Urinary bladder (tissue), 4 donors: ENCODE data around the gene RDH16. TPM values are rescaled to one million over a fixed set of nuclear protein-coding genes. Genes with fewer than 3 reads are reported as not detected.
"Not testable (repeated sequence)": the region's sequence is repeated elsewhere in the genome, so short reads cannot be mapped to it uniquely, and the experiment has no call there.

Experiments
- DNase-seq: peaks from one replicate; pipeline ENCODE4 v3.0.0-alpha.2; 2015; ENCODE audit errors: extremely low spot score
- H3K27ac ChIP-seq: one replicate; pipeline ENCODE4 v1.5.1; 2013; ENCODE audit warnings: low read depth, mild to moderate bottlenecking, moderate library complexity
- H3K36me3 ChIP-seq: one replicate; pipeline ENCODE4 v1.6.1; 2013; ENCODE audit warnings: mild to moderate bottlenecking, moderate library complexity; ENCODE audit not compliant: insufficient read depth
- H3K4me1 ChIP-seq: one replicate; pipeline ENCODE4 v1.6.1; 2013; ENCODE audit warnings: mild to moderate bottlenecking, moderate library complexity; ENCODE audit not compliant: insufficient read depth
- H3K4me3 ChIP-seq: one replicate; pipeline ENCODE4 v1.5.1; 2013; ENCODE audit warnings: low read depth, low read length
- WGBS: extraction: QIAGEN DNeasy Blood & Tissue Kit; methylation state at CpG from one replicate; pipeline ENCODE4 v1.1.7; 2013; 5-methylcytosine and 5-hydroxymethylcytosine counted together
- polyA plus RNA-seq: library from polyadenylated mRNA; stranded (reverse); fragments of 200-250 nt; gene quantifications from one replicate; pipeline ENCODE4 v1.2.3, GENCODE V29; 2013
- total RNA-seq: library from RNA; depleted of rRNA; stranded (reverse); fragments of >200 nt; gene quantifications from one replicate; pipeline ENCODE4 v1.2.3, GENCODE V29; 2014
- donor health status: healthy with polysubstance abuse.
- donor health status: healthy.

Gene RDH16
- total and polyA plus RNA-seq, 2 donors, result 0.32 to 0.58 TPM

DNA sequence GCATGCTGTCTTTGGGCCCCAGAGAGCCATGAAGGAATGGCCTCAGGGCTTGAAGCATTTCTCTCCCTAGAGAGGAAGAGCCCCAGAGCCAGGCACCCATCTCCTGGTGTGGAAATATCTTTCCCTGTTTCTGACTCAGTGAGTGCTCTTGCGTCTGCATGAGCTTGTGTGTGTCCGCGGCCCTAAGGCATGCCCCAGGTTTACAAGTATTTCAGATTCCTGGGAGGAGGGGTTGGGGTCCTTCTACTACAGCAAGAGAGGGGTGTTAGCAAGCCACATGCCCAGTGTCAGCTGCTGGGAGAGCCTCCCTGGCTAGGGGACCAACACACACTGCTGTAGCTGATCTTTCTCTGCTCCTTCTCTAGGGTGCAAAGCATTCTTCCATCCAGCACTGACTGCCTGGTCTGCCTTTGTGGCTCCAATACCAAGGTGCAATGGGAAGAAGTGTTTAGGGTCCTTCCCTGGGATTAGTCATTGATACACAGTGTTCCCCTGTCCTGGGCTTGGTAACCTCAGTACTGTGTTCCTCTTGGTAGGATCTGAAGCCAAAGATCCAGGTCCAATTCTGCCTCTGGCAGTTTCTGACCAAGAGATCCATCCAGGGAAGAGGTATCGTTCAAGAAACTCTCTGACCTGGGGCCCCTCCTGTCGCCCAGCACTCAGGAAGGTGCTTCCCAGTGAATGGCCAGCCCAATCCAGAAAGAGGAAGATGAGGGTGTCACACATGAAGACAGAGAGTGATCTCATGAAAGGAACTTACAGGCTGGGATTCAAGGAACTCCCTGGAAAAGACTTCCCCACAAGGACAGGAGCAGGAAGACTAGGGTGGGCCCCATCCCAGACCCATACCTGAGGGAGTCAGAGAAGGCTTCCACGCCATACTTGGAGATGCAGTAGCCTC lies 3.1 kb downstream of the RDH16 start:
- H3K4me3 ChIP-seq, result no peak overlapping the region
- no peaks in the 10 kb centered on the region for H3K4me1 ChIP-seq
- DNase-seq, result no peak
- H3K27ac ChIP-seq, result no peak overlapping the region
- 89% methylated on average over 6 of the region's 6 CpGs for WGBS
- H3K36me3 ChIP-seq, result no peaks in the 10 kb centered on the region

DNA sequence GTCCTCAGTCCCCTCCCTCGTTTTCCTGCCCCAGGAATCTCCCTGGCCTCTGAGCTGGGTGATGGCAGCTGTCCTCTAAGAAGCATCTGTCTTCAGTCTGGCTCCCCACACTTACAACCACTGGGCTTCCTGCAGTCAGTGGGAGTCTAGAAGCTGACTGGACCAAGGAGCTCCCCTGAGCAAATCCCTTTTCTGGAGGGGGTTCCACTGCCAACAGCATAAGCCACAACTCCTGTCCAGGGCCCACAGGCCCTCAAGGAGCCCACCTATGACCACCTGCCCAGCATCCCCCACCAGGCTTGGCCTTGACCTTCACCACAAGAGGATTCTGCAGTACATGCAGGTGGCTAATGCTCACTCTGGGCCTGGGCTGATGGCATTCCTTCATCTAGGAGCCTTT lies 4.1 kb downstream of the RDH16 start:
- no peak overlapping the region for H3K4me3 ChIP-seq
- 18% methylated on average over 1 of the region's 1 CpG for WGBS
- no peak for DNase-seq
- H3K36me3 ChIP-seq, result no peaks in the 10 kb centered on the region
- H3K4me1 ChIP-seq, result no peaks in the 10 kb centered on the region
- H3K27ac ChIP-seq, result no peak overlapping the region

DNA sequence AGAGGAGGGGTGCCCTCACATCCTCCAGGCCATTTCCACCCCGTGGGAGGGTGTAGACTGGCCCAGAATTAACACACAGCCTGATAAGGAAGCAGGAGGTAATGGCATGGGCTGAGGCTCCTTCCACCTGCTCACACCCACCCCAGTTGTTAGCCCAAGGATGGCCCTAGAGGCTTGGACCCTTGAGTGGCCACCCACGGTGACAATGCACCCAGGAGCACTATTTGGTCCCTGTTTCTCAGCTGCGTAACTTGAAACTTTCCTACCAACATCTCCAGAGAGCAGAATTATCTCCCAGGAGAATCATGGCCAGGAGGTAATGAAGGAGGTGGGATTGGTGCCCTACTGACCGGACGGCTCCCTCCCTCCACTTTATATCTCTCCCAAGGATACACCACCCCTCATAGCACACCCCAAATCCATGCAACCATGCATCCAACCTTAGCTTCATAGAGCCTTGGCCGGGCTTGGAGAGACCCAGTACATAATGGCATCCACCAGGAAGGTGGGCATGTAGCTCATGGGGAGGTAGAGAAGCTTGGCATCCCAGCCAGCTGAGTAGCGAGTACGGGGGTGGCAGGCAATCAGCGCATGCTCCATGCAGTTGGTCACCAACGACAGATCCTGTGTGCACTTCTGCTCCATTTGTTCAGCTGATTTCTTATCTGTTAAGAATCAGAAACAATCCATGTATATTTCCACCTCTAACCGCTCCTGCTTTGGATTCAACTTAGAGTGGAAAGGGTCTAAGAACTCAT lies 5.6 kb downstream of the RDH16 start:
- 90% methylated on average over 11 of the region's 11 CpGs for WGBS
- no peaks in the 10 kb centered on the region for H3K36me3 ChIP-seq
- H3K4me1 ChIP-seq, result no peaks in the 10 kb centered on the region
- H3K4me3 ChIP-seq, result no peak overlapping the region
- no peak for DNase-seq
- no peak overlapping the region for H3K27ac ChIP-seq

DNA sequence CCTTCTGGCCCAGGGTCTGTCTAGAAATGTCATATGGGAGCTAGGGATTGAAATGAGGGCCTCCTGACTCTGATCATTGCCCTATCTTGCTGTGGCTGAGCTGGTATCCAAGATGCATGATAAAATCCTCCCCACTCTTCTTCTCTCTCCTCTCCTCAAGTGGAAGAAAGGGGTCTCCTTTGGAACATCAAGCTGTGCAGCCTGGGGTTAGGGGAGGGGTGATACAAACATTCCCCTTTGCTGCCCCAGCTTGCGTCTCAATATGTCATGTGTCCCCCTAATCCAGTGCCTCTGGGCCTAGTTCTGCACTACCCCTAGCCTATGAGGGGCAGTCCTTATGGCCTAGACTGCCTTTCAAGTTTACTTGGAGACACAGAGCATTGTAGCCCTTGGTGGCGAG lies 8.5 kb downstream of the RDH16 start:
- 94% methylated on average over 2 of the region's 2 CpGs for WGBS

DNA sequence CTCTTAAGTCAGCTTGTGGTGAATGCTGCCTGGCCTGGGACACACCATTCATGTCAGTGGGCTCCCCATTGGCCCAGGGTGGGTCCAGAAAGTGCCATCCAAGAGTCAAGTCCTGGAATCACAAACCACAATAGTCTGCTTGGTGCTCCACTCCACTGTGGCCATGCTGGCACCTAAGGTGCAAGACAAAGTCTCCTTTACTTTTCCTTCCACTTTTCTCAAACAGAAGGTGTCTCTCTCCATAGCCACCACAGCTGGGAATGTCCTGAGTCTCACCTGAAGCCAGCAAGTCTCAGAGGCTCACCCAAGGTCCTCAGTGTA lies 9.0 kb downstream of the RDH16 start:
- H3K4me1 ChIP-seq, result no peaks in the 10 kb centered on the region
- no peak overlapping the region for H3K4me3 ChIP-seq
- no peak for DNase-seq
- H3K36me3 ChIP-seq, result no peaks in the 10 kb centered on the region
- H3K27ac ChIP-seq, result no peak overlapping the region

More for the DNA sequence above, 8.5 kb downstream of the RDH16 start:
- Histone ChIP-seq H3K27ac (no peak overlapping the region), H3K4me3 (no peak overlapping the region), H3K4me1 (no peaks in the 10 kb centered on the region), H3K36me3 (no peaks in the 10 kb centered on the region)
- DNase-seq, result no peak

DNA sequence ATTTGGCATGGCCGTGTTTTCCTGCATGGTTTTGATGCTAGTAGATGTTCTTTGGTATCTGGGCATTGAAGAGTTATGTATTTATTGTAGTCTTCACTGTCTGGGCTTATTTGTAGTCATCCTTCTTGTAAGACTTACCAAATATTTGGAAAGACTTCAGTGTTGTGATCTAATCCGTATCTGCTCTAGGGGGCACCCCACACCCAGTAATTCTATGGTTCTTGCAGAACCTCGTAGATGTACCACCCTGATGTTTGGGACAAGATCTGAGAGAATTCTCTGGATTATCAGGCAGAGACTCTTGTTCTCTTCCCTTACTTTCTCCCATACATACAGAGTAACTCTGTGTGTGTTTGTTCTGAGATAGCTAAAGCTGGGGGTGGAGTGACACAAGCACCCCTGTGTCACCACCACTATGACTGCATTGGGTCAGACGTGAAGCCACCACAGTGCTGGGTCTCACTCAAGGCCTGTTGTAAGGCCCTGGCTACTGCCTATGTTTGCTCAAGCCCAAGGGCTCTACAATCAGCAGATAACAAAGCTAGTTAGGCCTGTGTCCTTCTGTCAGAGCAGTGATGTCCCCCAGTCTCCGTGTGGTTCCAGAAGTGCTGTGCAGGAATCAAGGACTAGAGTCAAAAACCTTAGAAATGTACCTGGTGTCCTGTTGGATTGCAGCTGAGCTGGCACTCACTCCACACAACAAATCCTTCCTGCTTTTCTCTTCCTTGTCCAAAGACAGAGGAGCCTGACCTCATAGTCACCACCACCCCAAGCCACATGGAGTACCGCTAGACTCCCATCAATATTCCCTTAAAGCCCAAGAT lies 9.6 kb downstream of the RDH16 start:
- Histone ChIP-seq H3K27ac (no peak overlapping the region), H3K36me3 (no peaks in the 10 kb centered on the region), H3K4me3 (no peak overlapping the region), H3K4me1 (no peaks in the 10 kb centered on the region)
- no peak for DNase-seq
- WGBS, result 83% methylated on average over 6 of the region's 6 CpGs

DNA sequence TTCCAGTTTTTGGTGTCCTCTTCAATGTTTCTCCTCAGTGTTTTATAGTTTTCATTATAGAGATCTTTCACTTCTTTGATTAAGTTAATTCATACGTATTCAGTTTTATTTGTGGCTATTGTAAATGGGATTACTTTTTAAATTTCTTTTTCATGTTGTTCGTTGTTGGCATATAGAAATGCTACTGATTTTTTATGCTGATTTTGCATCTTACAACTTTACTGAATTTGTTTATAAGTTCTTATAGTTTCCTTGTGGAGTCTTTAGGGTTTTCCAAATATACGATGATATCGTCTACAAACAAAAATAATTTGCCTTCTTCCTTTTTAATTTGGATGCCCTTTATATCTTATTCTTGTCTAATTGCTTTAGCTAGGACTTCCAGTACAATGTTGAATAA lies 13.5 kb downstream of the RDH16 start:
- WGBS, result 93% methylated on average over 4 of the region's 4 CpGs
- no peak overlapping the region for H3K4me3 ChIP-seq
- DNase-seq, result no peak

DNA sequence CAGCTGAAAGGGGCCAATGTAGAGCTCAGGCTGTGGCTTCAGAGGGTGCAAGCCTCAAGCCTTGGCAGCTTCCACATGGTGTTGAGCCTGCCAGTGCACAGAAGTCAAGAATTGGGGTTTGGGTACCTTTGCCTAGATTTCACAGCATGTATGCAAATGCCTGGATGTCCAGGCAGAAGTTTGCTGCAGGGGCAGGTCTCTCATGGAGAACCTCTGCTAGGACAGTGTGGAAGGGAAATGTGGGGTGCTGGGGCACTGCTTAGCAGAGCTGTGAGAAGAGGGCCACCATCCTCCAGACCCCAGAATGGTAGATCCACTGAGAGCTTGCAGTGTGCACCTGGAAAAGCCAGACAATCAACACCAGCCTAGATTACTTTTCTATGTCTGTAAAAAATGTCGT lies 14.0 kb downstream of the RDH16 start:
- not testable (repeated sequence) for DNase-seq, H3K4me3 ChIP-seq, H3K4me1 ChIP-seq, H3K36me3 ChIP-seq, H3K27ac ChIP-seq
- 92% methylated on average over 1 of the region's 1 CpG for WGBS

More for the DNA sequence above, 13.5 kb downstream of the RDH16 start:
- Histone ChIP-seq H3K36me3 (no peaks in the 10 kb centered on the region), H3K27ac (no peak overlapping the region), H3K4me1 (no peaks in the 10 kb centered on the region)

DNA sequence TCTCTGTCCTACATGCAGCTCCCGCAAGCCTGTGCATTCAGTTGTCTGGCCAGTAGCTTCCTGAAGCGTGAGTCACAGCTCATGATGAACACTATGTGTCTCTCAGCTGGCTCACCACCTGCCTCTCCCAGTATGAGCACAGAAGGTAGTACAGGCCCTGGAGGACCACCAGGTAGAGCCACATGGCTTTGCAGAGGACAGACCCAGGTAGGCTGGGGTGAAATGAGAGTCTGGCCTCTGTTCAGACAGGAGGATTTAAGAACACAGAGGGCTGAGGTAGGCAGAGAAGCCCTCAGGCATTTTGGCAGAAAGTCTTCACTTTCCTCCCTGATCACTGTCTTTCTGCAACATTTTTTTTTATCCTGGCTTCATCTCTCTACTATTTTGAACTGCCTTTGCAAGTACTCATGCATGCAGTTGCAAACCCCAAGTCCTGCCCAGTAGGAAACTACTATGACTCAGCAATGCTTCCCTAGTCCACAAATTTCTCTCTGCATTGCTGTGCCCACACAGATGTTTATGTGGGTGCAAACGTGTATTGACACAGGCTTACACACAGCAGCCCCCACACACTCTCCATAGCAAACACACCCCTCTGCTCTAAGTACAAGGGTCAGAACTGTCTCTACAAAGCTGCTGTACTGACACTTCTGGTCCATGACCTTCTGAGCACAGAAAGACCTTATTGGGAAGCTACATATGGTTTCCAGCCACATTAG lies 15.9 kb downstream of the RDH16 start:
- Histone ChIP-seq H3K4me1 (no peaks in the 10 kb centered on the region), H3K27ac (no peak overlapping the region), H3K36me3 (no peaks in the 10 kb centered on the region), H3K4me3 (no peak overlapping the region)
- 13% methylated on average over 3 of the region's 3 CpGs for WGBS
- no peak for DNase-seq

DNA sequence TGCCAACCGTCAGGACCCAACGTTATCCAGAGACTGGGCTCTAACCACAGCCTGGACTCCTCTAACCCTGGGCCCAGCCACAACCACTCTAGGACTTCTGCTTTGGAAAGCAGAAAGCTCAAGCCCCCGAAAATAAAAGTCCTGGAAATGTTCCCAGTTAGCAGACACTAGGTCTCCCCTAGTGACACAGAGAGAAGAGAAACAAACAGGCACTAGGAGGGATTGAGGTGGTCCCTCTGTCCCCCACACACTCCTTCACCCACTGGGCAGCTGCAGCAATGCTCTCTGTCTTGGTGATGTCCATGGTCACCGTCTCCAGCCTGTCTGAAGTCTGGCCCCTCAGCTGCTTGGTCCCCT lies 16.5 kb downstream of the RDH16 start:
- H3K36me3 ChIP-seq, H3K4me1 ChIP-seq, DNase-seq, H3K4me3 ChIP-seq, H3K27ac ChIP-seq: not testable (repeated sequence)
- 12% methylated on average over 1 of the region's 4 CpGs for WGBS

DNA sequence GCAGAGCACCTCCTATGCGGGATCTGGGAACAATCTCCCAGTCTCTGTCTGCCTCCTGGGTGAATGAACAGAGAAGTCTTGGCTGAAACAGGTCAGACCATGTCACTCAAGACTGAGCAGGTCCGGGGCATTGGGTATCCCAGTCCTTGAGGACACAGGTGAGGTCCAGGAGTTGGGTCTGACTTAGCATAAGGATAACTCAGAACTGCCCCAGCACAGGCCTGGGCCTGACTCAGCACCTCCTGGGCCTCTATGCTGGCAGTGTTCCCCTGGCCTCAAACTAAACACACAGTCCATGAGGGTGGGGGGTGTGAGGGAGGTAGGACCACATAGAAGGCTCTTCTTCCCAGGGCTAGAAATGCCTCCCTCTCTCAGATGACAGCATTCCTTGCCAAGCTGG lies 21.7 kb downstream of the RDH16 start:
- Histone ChIP-seq H3K27ac (no peak overlapping the region), H3K36me3 (no peaks in the 10 kb centered on the region), H3K4me3 (no peak overlapping the region), H3K4me1 (peaks cover 3% of the 10 kb centered on the region)
- WGBS, result 87% methylated on average over 2 of the region's 2 CpGs
- DNase-seq, result no peak

DNA sequence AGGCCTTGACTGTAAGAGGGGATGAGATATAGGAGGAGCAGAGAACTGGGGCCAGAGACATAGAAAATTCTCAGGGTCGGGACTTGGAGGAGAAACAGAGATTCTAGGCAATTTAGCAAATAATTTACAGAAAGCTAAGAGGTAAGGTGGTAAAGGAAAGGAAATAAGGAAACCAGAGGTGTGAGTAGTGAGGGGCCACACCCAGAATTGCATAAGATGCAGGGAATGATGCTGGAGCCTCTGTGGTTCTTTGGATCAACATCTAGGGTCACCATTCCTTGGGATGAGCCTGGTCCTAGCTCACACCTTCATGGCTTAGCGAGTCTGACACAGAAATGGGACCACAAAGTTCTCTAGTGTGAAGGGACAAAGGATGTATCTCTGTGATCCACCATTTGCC lies 22.3 kb downstream of the RDH16 start:
- peaks cover 3% of the 10 kb centered on the region for H3K4me1 ChIP-seq
- no peaks in the 10 kb centered on the region for H3K36me3 ChIP-seq
- no peak overlapping the region for H3K27ac ChIP-seq
- WGBS, result 85% methylated on average over 2 of the region's 2 CpGs
- DNase-seq, result no peak
- H3K4me3 ChIP-seq, result no peak overlapping the region
